Caco-2 (cell line): Measurements from ENCODE around the gene YY1. TPM values are rescaled to one million over a fixed set of nuclear protein-coding genes. Genes with fewer than 3 reads are reported as not detected.

Experiments
- BruUV-seq: library from RNA; stranded (reverse); fragments of 400-500 nt; replicated peaks from 2 replicates; lab custom pipeline; 2021; lab: Mats Ljungman, UMichigan
- CTCF ChIA-PET: fragments of 300-600 bp; sonication (Branson Sonifier 250); formaldehyde crosslinking; loops from one replicate; lab custom pipeline; 2022; ENCODE audit warnings: antibody characterized with exemption; lab: Charles Lee
- POLR2A ChIA-PET: fragments of 300-600 bp; sonication (Branson Sonifier 250); formaldehyde crosslinking; loops from one replicate; lab custom pipeline; 2022; ENCODE audit warnings: antibody characterized with exemption; lab: Charles Lee
- DNase-seq, 2 experiments: peaks; one replicate each; pipeline versions ENCODE4 v3.0.0 to v3.0.0-alpha.2; 2020 to 2022
- H3K27me3 ChIP-seq: replicated peaks from 2 replicates; pipeline ENCODE4 v1.6.0; 2011; ENCODE audit warnings: low read length; ENCODE audit not compliant: control insufficient read depth, insufficient read depth
- H3K36me3 ChIP-seq: 2 replicates; pipeline ENCODE4 v1.5.1; 2011; ENCODE audit warnings: low read length; ENCODE audit not compliant: control insufficient read depth, insufficient read depth
- H3K4me1 ChIP-seq: fragments of 250-450 bp; sonication (Bioruptor Pico); 2 replicates; pipeline ENCODE4 v1.5.1; 2020; ENCODE audit warnings: mild to moderate bottlenecking
- H3K4me3 ChIP-seq: 2 replicates; pipeline ENCODE4 v1.5.1; 2011; ENCODE audit warnings: low read depth, mild to moderate bottlenecking, control low read depth, low read length
- H3K9me3 ChIP-seq: fragments of 250-450 bp; sonication (Bioruptor Pico); 2 replicates; pipeline ENCODE4 v1.5.1; 2020; ENCODE audit warnings: mild to moderate bottlenecking, moderate library complexity
- H3K27ac Mint-ChIP-seq: one replicate; pipeline ENCODE4 v1.8.0; 2022; ENCODE audit warnings: mixed read lengths; ENCODE audit not compliant: unreplicated experiment
- H3K27me3 Mint-ChIP-seq: one replicate; pipeline ENCODE4 v1.8.0; 2022; ENCODE audit warnings: mixed read lengths; ENCODE audit not compliant: insufficient read depth, unreplicated experiment
- H3K36me3 Mint-ChIP-seq: one replicate; pipeline ENCODE4 v1.8.0; 2022; ENCODE audit warnings: mild to moderate bottlenecking, mixed read lengths; ENCODE audit not compliant: insufficient read depth, unreplicated experiment
- H3K4me1 Mint-ChIP-seq: one replicate; pipeline ENCODE4 v1.8.0; 2022; ENCODE audit warnings: low read depth, mixed read lengths; ENCODE audit not compliant: unreplicated experiment
- H3K4me3 Mint-ChIP-seq: one replicate; pipeline ENCODE4 v1.8.0; 2022; ENCODE audit warnings: mild to moderate bottlenecking, moderate library complexity, mixed read lengths; ENCODE audit not compliant: unreplicated experiment
- H3K9me3 Mint-ChIP-seq: one replicate; pipeline ENCODE4 v1.8.0; 2022; ENCODE audit warnings: mixed read lengths; ENCODE audit not compliant: unreplicated experiment
- CTCF ChIP-seq, 2 experiments: fragments of 200-600 bp in 1 of 2; IDR thresholded peaks; 1 replicate in 1 of 2; 2 replicates in 1 of 2; pipeline versions ENCODE4 v1.5.1 to v1.8.0; 2011 to 2022; ENCODE audit warnings: antibody characterized with exemption in 1 of 2, control low read depth in 1 of 2, inconsistent platforms in 1 of 2, low read depth in 1 of 2, low read length in 1 of 2, mild to moderate bottlenecking in 1 of 2, moderate library complexity in 1 of 2; ENCODE audit not compliant: insufficient read depth in 1 of 2, severe bottlenecking in 1 of 2, unreplicated experiment in 1 of 2
- intact Hi-C: fragments of 100-400 bp; cut with micrococcal nuclease; formaldehyde crosslinking; loops from one replicate; pipeline ENCODE4 v1.10.0; 2022; ENCODE audit not compliant: unreplicated experiment
- microRNA-seq: library from miRNA; unstranded; fragments of <30 nt; microRNA quantifications from one replicate; pipeline ENCODE4 v1.2.0, GENCODE V29; 2022
- total RNA-seq: library from RNA; stranded (reverse); gene quantifications from 2 replicates; pipeline ENCODE4 v1.2.3, GENCODE V29; 2022

Gene YY1
- total RNA-seq, 1 experiment from 2014 or later, result 94.1 TPM

DNA sequence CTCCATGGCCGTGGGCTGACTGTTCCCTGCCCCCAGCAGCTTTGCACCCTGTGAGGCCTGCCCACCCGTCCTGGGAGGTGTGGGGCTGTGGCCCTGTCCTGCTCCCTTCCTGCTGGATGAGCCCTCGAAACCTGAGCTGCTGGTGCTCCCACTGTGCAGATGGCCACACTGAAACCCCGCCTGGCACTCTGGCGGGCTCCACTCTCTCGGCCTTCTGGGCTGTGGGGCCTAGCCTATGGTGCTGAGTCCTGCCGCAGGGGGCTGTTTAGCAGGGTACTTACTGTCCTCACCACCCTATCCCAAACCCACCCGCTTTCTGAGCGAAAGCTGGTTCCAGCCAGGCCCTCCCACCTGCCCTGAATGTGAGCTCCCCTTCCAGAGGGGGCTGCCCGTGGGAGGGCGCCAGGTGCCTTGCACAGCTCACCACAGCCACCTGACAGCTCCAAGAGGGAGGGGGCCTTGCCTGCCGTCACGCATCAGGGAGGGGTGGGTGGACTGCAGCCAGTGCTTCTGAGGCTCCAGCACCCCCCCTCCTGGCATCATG, 91.5 kb downstream of the YY1 start:
- no peaks in the 10 kb centered on the region for H3K9me3 Mint-ChIP-seq
- ChIA-PET POLR2A (no interaction called here), CTCF (no interaction called here)
- H3K27me3 Mint-ChIP-seq, result no peaks in the 10 kb centered on the region
- no peak for TF ChIP-seq CTCF (IDR thresholded peaks at IDR 0.05; ENCODE audit: insufficient read depth in 1 of 2, low read depth in 1 of 2, low read length in 1 of 2, severe bottlenecking in 1 of 2, unreplicated experiment in 1 of 2)
- H3K4me1 ChIP-seq, result peaks cover 6% of the 10 kb centered on the region; the same call in 1 of the 2 replicates
- no peak for DNase-seq
- H3K4me1 Mint-ChIP-seq, result no peaks in the 10 kb centered on the region
- no peaks in the 10 kb centered on the region for H3K9me3 ChIP-seq
- no peak overlapping the region for H3K27ac Mint-ChIP-seq
- intact Hi-C loops, result no loop called here
- no peak overlapping the region for H3K4me3 ChIP-seq
- H3K36me3 ChIP-seq, result no peaks in the 10 kb centered on the region
- H3K36me3 Mint-ChIP-seq, result peaks cover 14% of the 10 kb centered on the region
- no peak overlapping the region for H3K4me3 Mint-ChIP-seq
- H3K27me3 ChIP-seq, result no peaks in the 10 kb centered on the region
- no TSS peak for BruUV-seq

DNA sequence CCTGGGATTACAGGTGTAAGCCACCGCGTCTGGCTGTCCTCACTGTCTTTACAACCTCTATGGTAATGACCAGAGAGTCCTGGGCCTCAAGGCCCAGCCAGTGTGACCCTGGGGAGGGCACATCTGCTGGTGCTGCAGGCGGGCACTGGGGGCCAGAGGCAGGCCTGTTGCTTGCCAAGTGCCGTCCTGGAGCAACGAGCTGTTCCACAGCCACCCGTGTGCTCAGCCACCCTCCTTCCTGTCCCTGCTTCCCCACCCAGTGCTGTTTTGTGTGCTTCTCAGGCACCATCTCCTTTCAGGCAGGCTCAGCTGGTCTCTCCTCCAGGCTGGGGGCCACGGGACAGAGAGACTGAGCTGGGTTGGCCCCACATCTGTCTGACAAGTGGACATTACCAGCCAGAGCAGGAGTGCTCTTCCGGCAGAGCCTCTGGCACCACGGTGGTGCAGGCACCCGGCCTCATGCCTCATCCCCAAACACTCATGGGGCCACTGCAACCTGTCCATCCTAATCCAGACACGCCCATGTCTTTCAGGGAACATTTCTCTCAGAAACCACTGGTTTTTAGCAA, 93.2 kb downstream of the YY1 start:
- intact Hi-C loops, result no loop called here
- Histone ChIP-seq H3K4me3 (no peak overlapping the region), H3K36me3 (no peaks in the 10 kb centered on the region), H3K4me1 (peaks cover 6% of the 10 kb centered on the region; the same call in 1 of the 2 replicates), H3K27me3 (no peaks in the 10 kb centered on the region), H3K9me3 (no peaks in the 10 kb centered on the region)
- no peaks in the 10 kb centered on the region for H3K4me1 Mint-ChIP-seq
- POLR2A ChIA-PET, result no interaction called here
- no peaks in the 10 kb centered on the region for H3K27me3 Mint-ChIP-seq
- TF ChIP-seq CTCF (IDR thresholded peaks at IDR 0.05; ENCODE audit: insufficient read depth in 1 of 2, low read depth in 1 of 2, low read length in 1 of 2, severe bottlenecking in 1 of 2, unreplicated experiment in 1 of 2), result no peak
- no peak for DNase-seq
- no peaks in the 10 kb centered on the region for H3K9me3 Mint-ChIP-seq
- peaks cover 14% of the 10 kb centered on the region for H3K36me3 Mint-ChIP-seq
- H3K27ac Mint-ChIP-seq, result no peak overlapping the region
- no TSS peak for BruUV-seq
- H3K4me3 Mint-ChIP-seq, result no peak overlapping the region
- CTCF ChIA-PET, result interaction anchor here (1.2 kb wide), 1 partner anchor 45 kb away, joined by 3 read pairs; no protein-coding TSS in a partner anchor

Small RNAs within 50 kb of the gene (microRNA-seq; reads per million reads assigned to microRNA genes)
- gene MIR345, result 110 reads per million, percentile 72 among the genes with 10 or more reads in this experiment
- not detected for gene MIR6764

Other genes starting within 250 kb of the YY1 start
- 14.2 and 16.4 TPM in 2 replicates for gene EVL, start 173.7 kb upstream of the YY1 start, total RNA-seq
- gene DEGS2, start 79.5 kb upstream of the YY1 start, total RNA-seq, result 3.8 and 5.1 TPM in 2 replicates
- gene SLC25A29, start 67.3 kb downstream of the YY1 start, total RNA-seq, result 28.5 and 29.9 TPM in 2 replicates
- not detected in 2 replicates for gene SLC25A47, start 84.2 kb downstream of the YY1 start, total RNA-seq
- gene WDR25, start 137.3 kb downstream of the YY1 start, total RNA-seq, result 4.7 and 4.8 TPM in 2 replicates